PC-9 (cell line): ENCODE results near the gene ADRA2B. TPM values are rescaled to one million over a fixed set of nuclear protein-coding genes. Genes with fewer than 3 reads are reported as not detected.
A peak's percentile ranks its signal among the peaks of the same experiment; 100 is the strongest.

Experiments used
- Bru-seq: library from RNA; stranded (reverse); fragments of 400-500 nt; gene quantifications from one replicate; lab custom pipeline; 2021; lab: Mats Ljungman, UMichigan
- BruChase-seq, 2 experiments: library from RNA; stranded (reverse); fragments of 400-500 nt; gene quantifications; one replicate each; lab custom pipeline; 2021; lab: Mats Ljungman, UMichigan
- BruUV-seq: library from RNA; stranded (reverse); fragments of 400-500 nt; replicated peaks from 2 replicates; lab custom pipeline; 2021; lab: Mats Ljungman, UMichigan
- CTCF ChIA-PET: fragments of 300-600 bp; sonication (Branson Sonifier 250); formaldehyde crosslinking; loops from one replicate; lab custom pipeline; 2022; ENCODE audit warnings: antibody characterized with exemption; lab: Charles Lee
- POLR2A ChIA-PET: fragments of 300-600 bp; sonication (Branson Sonifier 250); formaldehyde crosslinking; loops from one replicate; lab custom pipeline; 2022; ENCODE audit warnings: antibody characterized with exemption; ENCODE audit not compliant: unreplicated experiment; lab: Charles Lee
- DNase-seq, 2 experiments: peaks; one replicate each; pipeline versions ENCODE4 v3.0.0 to v3.0.0-alpha.2; 2015 to 2022; ENCODE audit warnings: mixed read lengths in 1 of 2
- H2AFZ ChIP-seq: fragments of 200-600 bp; sonication (generic); 2 replicates; pipeline ENCODE4 v1.8.1; 2017; ENCODE audit warnings: antibody characterized with exemption
- H3F3A ChIP-seq: fragments of 200-600 bp; sonication (generic); 2 replicates; pipeline ENCODE4 v1.8.1; 2017; ENCODE audit warnings: antibody characterized with exemption, mild to moderate bottlenecking, low read depth; ENCODE audit not compliant: insufficient read depth
- H3K27ac ChIP-seq: fragments of 200-600 bp; sonication (generic); 2 replicates; pipeline ENCODE4 v1.6.1; 2016; ENCODE audit warnings: mixed run types
- H3K27me3 ChIP-seq: fragments of 200-600 bp; sonication (generic); 2 replicates; pipeline ENCODE4 v1.6.1; 2016; ENCODE audit warnings: low read depth, mixed run types; ENCODE audit not compliant: insufficient read depth
- H3K36me3 ChIP-seq: fragments of 200-600 bp; sonication (generic); 2 replicates; pipeline ENCODE4 v1.6.1; 2016; ENCODE audit warnings: low read depth, mixed run types
- H3K4me1 ChIP-seq: fragments of 200-600 bp; sonication (generic); replicated peaks from 2 replicates; pipeline ENCODE4 v1.6.1; 2016; ENCODE audit warnings: mixed run types; ENCODE audit not compliant: insufficient read depth
- H3K4me2 ChIP-seq: fragments of 200-600 bp; sonication (generic); 2 replicates; pipeline ENCODE4 v1.6.1; 2017; ENCODE audit warnings: mixed run types
- H3K4me3 ChIP-seq: fragments of 200-600 bp; sonication (generic); 2 replicates; pipeline ENCODE4 v1.6.1; 2016; ENCODE audit warnings: mixed run types
- H3K79me2 ChIP-seq: fragments of 200-600 bp; sonication (generic); 2 replicates; pipeline ENCODE4 v1.6.1; 2017; ENCODE audit warnings: low read depth, mixed run types
- H3K9me2 ChIP-seq: fragments of 200-600 bp; sonication (generic); 2 replicates; pipeline ENCODE4 v1.8.1; 2017; ENCODE audit warnings: mild to moderate bottlenecking; ENCODE audit not compliant: insufficient read depth
- H3K9me3 ChIP-seq: fragments of 200-600 bp; sonication (generic); 2 replicates; pipeline ENCODE4 v1.8.1; 2016; ENCODE audit warnings: low read depth; ENCODE audit not compliant: insufficient read depth
- H4K20me1 ChIP-seq: fragments of 200-600 bp; sonication (generic); 2 replicates; pipeline ENCODE4 v1.8.1; 2017; ENCODE audit not compliant: insufficient read depth
- EZH2 ChIP-seq: fragments of 200-600 bp; sonication (generic); IDR thresholded peaks from 2 replicates; pipeline ENCODE4 v1.8.0; 2017; ENCODE audit warnings: antibody characterized with exemption, low read depth
- intact Hi-C: fragments of 100-400 bp; cut with micrococcal nuclease; formaldehyde crosslinking; loops from one replicate; pipeline ENCODE4 v1.10.0; 2022; ENCODE audit not compliant: unreplicated experiment
- long read RNA-seq: library from polyadenylated mRNA; stranded (forward); transcript quantifications from one replicate; pipeline ENCODE4 v2.0.0, GENCODE V29; 2022
- total RNA-seq: library from RNA; stranded (reverse); gene quantifications from 2 replicates; pipeline ENCODE4 v1.2.3, GENCODE V29; 2021
- TF ChIP-seq, protein P1 (sequence below): fragments of 200-600 bp; sonication (generic); conservative IDR thresholded peaks from 2 replicates; pipeline ENCODE4 v1.6.1; 2017; ENCODE audit warnings: mixed run types, antibody characterized with exemption, mild to moderate bottlenecking, moderate library complexity

ADRA2B gene
- 0.26 and 0.55 TPM in 2 replicates for total RNA-seq
- percentile 16 among the genes with signal in this experiment for Bru-seq, nascent RNA
- percentile 22 among the genes with signal in this experiment for BruChase-seq, experiment 1, labeled RNA remaining after a 2-hour chase
- BruChase-seq, experiment 2, labeled RNA remaining after a 6-hour chase, result percentile 18 among the genes with signal in this experiment
- long read RNA-seq, partial matches to known transcripts, result 0 of 1 reads
- long read RNA-seq, other reads (novel, unspliced or antisense), result 0 of 1 reads

DNA sequence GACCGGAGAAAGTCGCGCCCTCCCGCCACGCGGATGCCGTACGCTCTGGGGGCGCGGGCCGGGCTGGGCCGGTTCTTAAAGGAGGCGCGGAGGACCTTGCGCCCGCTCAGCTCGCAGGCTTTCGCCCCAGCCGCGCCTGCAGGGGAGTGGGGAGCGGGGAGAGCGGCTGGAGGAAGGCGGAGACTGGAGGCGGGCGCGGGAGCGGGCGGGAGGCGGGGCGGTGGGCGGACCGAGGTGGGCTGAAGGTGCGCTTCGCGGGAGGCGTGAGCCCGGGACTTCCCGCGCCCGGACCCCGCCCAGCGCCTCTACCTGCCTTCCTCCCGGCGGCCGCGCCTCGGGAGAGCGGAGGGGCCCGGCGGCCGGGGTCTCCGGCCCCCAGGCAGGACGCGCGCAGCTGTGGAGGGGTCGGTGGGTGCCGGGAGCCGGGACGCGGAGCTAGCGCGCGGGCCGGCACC, at the start of gene ADRA2B:
ADRA2B (minus strand) TSS at position 148 of the 455 bp plus-strand sequence. CDS start 422 bp downstream, outside the sequence.
- no peaks in the 10 kb centered on the region for H3K9me2 ChIP-seq
- no TSS peak for BruUV-seq
- ChIA-PET POLR2A (interaction anchor here (0.7 kb wide), 1 partner anchor 107 kb away, joined by 10 read pairs; no protein-coding TSS in a partner anchor), CTCF (interaction anchor here (0.6 to 1.4 kb wide), 4 partner anchors 22 to 91 kb away, joined by 3 to 4 read pairs (median 4); partner anchors contain the start of gene ASTL)
- H3K4me2 ChIP-seq, result peak within 1 kb of the TSS; percentile 81
- H3K4me3 ChIP-seq, result peak within 1 kb of the TSS; percentile 55; the same call in 1 of the 2 replicates
- no peaks in the 10 kb centered on the region for H3K79me2 ChIP-seq
- no peak for TF ChIP-seq EZH2
- TF ChIP-seq, protein P1, sequence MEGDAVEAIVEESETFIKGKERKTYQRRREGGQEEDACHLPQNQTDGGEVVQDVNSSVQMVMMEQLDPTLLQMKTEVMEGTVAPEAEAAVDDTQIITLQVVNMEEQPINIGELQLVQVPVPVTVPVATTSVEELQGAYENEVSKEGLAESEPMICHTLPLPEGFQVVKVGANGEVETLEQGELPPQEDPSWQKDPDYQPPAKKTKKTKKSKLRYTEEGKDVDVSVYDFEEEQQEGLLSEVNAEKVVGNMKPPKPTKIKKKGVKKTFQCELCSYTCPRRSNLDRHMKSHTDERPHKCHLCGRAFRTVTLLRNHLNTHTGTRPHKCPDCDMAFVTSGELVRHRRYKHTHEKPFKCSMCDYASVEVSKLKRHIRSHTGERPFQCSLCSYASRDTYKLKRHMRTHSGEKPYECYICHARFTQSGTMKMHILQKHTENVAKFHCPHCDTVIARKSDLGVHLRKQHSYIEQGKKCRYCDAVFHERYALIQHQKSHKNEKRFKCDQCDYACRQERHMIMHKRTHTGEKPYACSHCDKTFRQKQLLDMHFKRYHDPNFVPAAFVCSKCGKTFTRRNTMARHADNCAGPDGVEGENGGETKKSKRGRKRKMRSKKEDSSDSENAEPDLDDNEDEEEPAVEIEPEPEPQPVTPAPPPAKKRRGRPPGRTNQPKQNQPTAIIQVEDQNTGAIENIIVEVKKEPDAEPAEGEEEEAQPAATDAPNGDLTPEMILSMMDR, result no peak
- DNase-seq, result peak in 1 of 2 experiments; percentile 76
- no peaks in the 10 kb centered on the region for H3K9me3 ChIP-seq
- H3K27ac ChIP-seq, result no peak within 1 kb of the TSS
- no peaks in the 10 kb centered on the region for H3K36me3 ChIP-seq
- H3F3A ChIP-seq, result no peaks in the 10 kb centered on the region
- peaks cover 51% of the 10 kb centered on the region for H3K27me3 ChIP-seq
- peaks cover 5% of the 10 kb centered on the region; the same call in 1 of the 2 replicates for H3K4me1 ChIP-seq
- H4K20me1 ChIP-seq, result no peaks in the 10 kb centered on the region
- intact Hi-C loops, result loop anchor here (2.0 kb wide), 1 partner anchor 54 kb away; no protein-coding TSS in a partner anchor
- peak within 1 kb of the TSS; percentile 44; the same call in 1 of the 2 replicates for H2AFZ ChIP-seq

DNA sequence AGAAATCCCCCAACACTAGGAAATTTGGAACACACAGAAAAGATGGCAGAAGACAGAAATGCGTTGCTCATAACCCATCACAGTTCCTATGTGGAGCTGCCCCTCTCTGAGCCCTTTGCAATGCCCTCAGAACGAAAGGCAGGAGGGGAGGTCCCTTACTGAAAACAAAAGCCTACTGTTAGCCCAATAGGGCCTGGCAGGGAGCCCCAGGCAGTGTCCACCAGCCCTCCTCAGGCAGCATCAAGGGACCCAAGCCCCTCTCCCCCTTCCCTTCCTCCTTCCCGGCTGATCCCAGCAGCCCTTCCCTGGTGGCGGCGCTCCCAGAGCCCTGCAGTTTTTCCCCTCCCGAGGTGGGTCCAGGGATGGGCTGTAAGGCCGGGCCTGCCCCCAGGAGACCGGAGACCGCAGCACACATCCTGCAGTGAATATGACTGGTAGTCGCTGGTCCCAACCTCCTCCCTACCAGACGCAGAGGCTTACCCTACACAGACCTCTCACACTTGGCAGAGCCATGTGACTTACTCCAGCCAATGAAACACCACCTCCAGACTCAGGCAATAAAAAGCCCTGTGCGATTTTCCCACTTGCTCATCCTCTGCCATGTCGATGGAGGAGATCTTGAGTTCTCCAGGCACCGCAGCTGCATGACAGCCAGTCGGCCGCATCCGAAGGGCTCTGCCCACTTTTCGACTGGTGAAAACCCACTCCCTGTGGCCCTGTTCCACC, 48.3 kb upstream of the ADRA2B start:
- no peaks in the 10 kb centered on the region for H4K20me1 ChIP-seq
- H3K9me3 ChIP-seq, result no peaks in the 10 kb centered on the region
- peaks cover 2% of the 10 kb centered on the region; the same call in 1 of the 2 replicates for H3K27me3 ChIP-seq
- intact Hi-C loops, result no loop called here
- H2AFZ ChIP-seq, result no peak overlapping the region
- no peaks in the 10 kb centered on the region for H3K79me2 ChIP-seq
- no peaks in the 10 kb centered on the region for H3F3A ChIP-seq
- DNase-seq, result no peak
- H3K27ac ChIP-seq, result no peak overlapping the region
- no TSS peak for BruUV-seq
- H3K4me3 ChIP-seq, result no peak overlapping the region
- CTCF ChIA-PET, result no interaction called here
- POLR2A ChIA-PET, result no interaction called here
- H3K4me1 ChIP-seq, result no peaks in the 10 kb centered on the region
- H3K9me2 ChIP-seq, result no peaks in the 10 kb centered on the region
- no peak overlapping the region for H3K4me2 ChIP-seq
- H3K36me3 ChIP-seq, result no peaks in the 10 kb centered on the region
- TF ChIP-seq, protein P1, result no peak
- no peak for TF ChIP-seq EZH2

DNA sequence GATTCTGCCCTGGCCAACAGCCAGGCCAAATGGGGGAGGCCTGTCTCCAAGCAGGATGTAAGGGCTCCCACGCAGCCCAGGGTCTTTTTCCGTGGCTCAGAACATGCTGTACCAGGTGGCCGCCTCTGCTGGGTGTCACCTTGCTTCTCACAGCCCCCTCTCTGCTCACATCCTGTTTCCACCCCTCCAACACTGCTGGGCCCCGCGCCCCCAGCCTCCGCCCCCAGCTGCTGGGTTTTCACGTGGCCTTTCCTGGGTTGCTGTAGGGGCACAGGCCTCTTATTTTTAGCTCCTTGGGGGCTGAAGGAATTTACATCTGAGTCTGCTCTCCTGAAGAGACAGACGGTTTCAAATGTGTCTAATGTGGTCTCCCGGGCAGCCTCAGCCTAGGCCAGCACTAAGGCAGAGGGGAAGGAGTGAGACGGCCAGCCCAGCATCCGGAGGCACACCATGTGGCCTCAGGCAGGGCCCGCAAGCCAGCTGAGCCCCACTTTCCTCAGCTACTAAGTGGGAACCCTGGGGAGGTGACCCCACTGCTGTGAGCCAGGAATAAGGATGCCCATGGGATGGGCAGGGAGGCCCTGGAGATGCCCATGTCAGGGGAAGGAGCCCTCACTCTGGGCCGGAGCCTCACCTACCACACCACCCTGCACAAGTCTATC, 47.5 kb upstream of the ADRA2B start:
- intact Hi-C loops, result no loop called here
- Histone ChIP-seq H3K9me3 (no peaks in the 10 kb centered on the region), H3F3A (no peaks in the 10 kb centered on the region), H4K20me1 (no peaks in the 10 kb centered on the region), H3K27me3 (peaks cover 8% of the 10 kb centered on the region; the same call in 1 of the 2 replicates), H3K79me2 (no peaks in the 10 kb centered on the region), H3K36me3 (no peaks in the 10 kb centered on the region), H3K27ac (no peak overlapping the region), H3K4me3 (no peak overlapping the region), H2AFZ (no peak overlapping the region), H3K4me2 (no peak overlapping the region), H3K4me1 (no peaks in the 10 kb centered on the region), H3K9me2 (no peaks in the 10 kb centered on the region)
- no TSS peak for BruUV-seq
- ChIA-PET CTCF (no interaction called here), POLR2A (no interaction called here)
- DNase-seq, result no peak
- TF ChIP-seq EZH2, result no peak
- TF ChIP-seq, protein P1, result no peak
